H1 (cell line): ENCODE data around the gene CEACAM1. TPM values are rescaled to one million over a fixed set of nuclear protein-coding genes. Genes with fewer than 3 reads are reported as not detected.

Experiments used
- CTCF ChIA-PET: fragments of 300-600 bp; sonication (Branson Sonifier 250); formaldehyde crosslinking; loops from one replicate; lab custom pipeline; 2021; ENCODE audit not compliant: partially characterized antibody; lab: Charles Lee
- POLR2A ChIA-PET: fragments of 300-600 bp; sonication (Branson Sonifier 250); formaldehyde crosslinking; loops from one replicate; lab custom pipeline; 2021; ENCODE audit warnings: inconsistent platforms; ENCODE audit not compliant: partially characterized antibody; lab: Charles Lee
- DNase-seq, 2 experiments: peaks; one replicate each; pipeline versions ENCODE4 v3.0.0 to v3.0.0-alpha.2; 2010 to 2022; ENCODE audit warnings: low spot score in 2 of 2, low read depth in 1 of 2, mixed read lengths in 1 of 2
- FAIRE-seq: peaks from 2 replicates; lab custom pipeline; 2011; peaks lifted over from hg19 to GRCh38; lab: Jason Lieb, UNC
- H2AFZ ChIP-seq: 2 replicates; pipeline ENCODE4 v1.8.1; 2012; ENCODE audit warnings: low read length, inconsistent platforms
- H2AK5ac ChIP-seq: 2 replicates; pipeline ENCODE4 v1.6.1; 2013; ENCODE audit warnings: low read depth, low read length
- H2BK120ac ChIP-seq: replicated peaks from 2 replicates; pipeline ENCODE3; 2013; ENCODE audit warnings: low read depth, low read length, inconsistent platforms
- H2BK12ac ChIP-seq: 2 replicates; pipeline ENCODE4 v1.6.1; 2013; ENCODE audit warnings: low read depth, low read length
- H2BK15ac ChIP-seq: 2 replicates; pipeline ENCODE4 v1.6.1; 2013; ENCODE audit warnings: low read length
- H2BK20ac ChIP-seq: 2 replicates; pipeline ENCODE4 v1.6.1; 2013; ENCODE audit warnings: low read length
- H2BK5ac ChIP-seq: 2 replicates; pipeline ENCODE4 v1.6.1; 2013; ENCODE audit warnings: low read depth, low read length
- H3K14ac ChIP-seq: 2 replicates; pipeline ENCODE4 v1.6.1; 2013; ENCODE audit warnings: inconsistent platforms; ENCODE audit not compliant: insufficient read length
- H3K18ac ChIP-seq: 2 replicates; pipeline ENCODE4 v1.6.1; 2013; ENCODE audit warnings: low read length; ENCODE audit errors: extremely low read depth
- H3K23ac ChIP-seq: 2 replicates; pipeline ENCODE4 v1.6.1; 2013; ENCODE audit warnings: inconsistent platforms; ENCODE audit not compliant: insufficient read length
- H3K23me2 ChIP-seq: 2 replicates; pipeline ENCODE4 v1.6.1; 2013; ENCODE audit warnings: low read depth, low read length
- H3K27ac ChIP-seq: 2 replicates; pipeline ENCODE4 v1.6.1; 2011; ENCODE audit warnings: low read depth, low read length, inconsistent platforms
- H3K27me3 ChIP-seq, 4 experiments: replicated peaks in 1 of 4; 1 replicate in 1 of 4; 2 replicates in 3 of 4; pipeline versions ENCODE4 v1.6.1 to v1.8.1; 2011 to 2013; ENCODE audit warnings: low read length in 3 of 4, mild to moderate bottlenecking in 3 of 4, inconsistent platforms in 2 of 4, mixed read lengths in 2 of 4, moderate library complexity in 1 of 4; ENCODE audit not compliant: control insufficient read depth in 3 of 4, insufficient read depth in 3 of 4; ENCODE audit errors: extremely low read depth in 1 of 4
- H3K36me3 ChIP-seq, 4 experiments: 2 replicates each; pipeline versions ENCODE4 v1.6.1 to v1.8.1; 2011 to 2013; ENCODE audit warnings: mild to moderate bottlenecking in 4 of 4, low read length in 3 of 4, moderate library complexity in 2 of 4, control low read depth in 1 of 4, inconsistent platforms in 1 of 4; ENCODE audit not compliant: insufficient read depth in 4 of 4, control insufficient read depth in 2 of 4
- H3K4ac ChIP-seq: replicated peaks from 2 replicates; pipeline ENCODE3; 2013; ENCODE audit warnings: low read length, low read depth, mixed read lengths, inconsistent platforms; ENCODE audit not compliant: insufficient read length
- H3K4me1 ChIP-seq, 4 experiments: replicated peaks in 1 of 4; 1 replicate in 1 of 4; 2 replicates in 3 of 4; pipeline versions ENCODE4 v1.6.1 to v1.8.1; 2011 to 2013; ENCODE audit warnings: low read length in 3 of 4, inconsistent platforms in 2 of 4, mixed read lengths in 1 of 4; ENCODE audit not compliant: insufficient read depth in 4 of 4, control insufficient read depth in 3 of 4
- H3K4me2 ChIP-seq, 2 experiments: 2 replicates each; pipeline versions ENCODE4 v1.6.1 to v1.8.1; 2011 to 2013; ENCODE audit warnings: low read depth in 2 of 2, low read length in 2 of 2, control low read depth in 1 of 2, inconsistent platforms in 1 of 2, mild to moderate bottlenecking in 1 of 2; ENCODE audit not compliant: insufficient read depth in 1 of 2
- H3K4me3 ChIP-seq, 4 experiments: fragments of 200-600, 300-600 bp in 1 of 4; sonication (generic), shearing (Covaris generic), sonication (Bioruptor Twin) in 1 of 4; 2 replicates each; pipeline versions ENCODE4 v1.5.1 to v1.8.1; 2011 to 2016; ENCODE audit warnings: low read length in 4 of 4, low read depth in 3 of 4, control low read depth in 2 of 4, inconsistent platforms in 2 of 4, mild to moderate bottlenecking in 2 of 4, mixed read lengths in 1 of 4, moderate library complexity in 1 of 4; ENCODE audit not compliant: insufficient read depth in 2 of 4; ENCODE audit errors: extremely low read depth in 1 of 4
- H3K56ac ChIP-seq: replicated peaks from 2 replicates; pipeline ENCODE3; 2013; ENCODE audit warnings: low read depth, mild to moderate bottlenecking, mixed read lengths, low read length, inconsistent platforms; ENCODE audit not compliant: insufficient read length
- H3K79me1 ChIP-seq: 2 replicates; pipeline ENCODE4 v1.6.1; 2013; ENCODE audit warnings: low read depth, low read length, control low read depth
- H3K79me2 ChIP-seq, 2 experiments: 2 replicates each; pipeline versions ENCODE4 v1.6.1 to v1.8.1; 2012 to 2013; ENCODE audit warnings: low read length in 2 of 2, mild to moderate bottlenecking in 2 of 2, inconsistent platforms in 1 of 2; ENCODE audit not compliant: insufficient read depth in 2 of 2, control insufficient read depth in 1 of 2
- H3K9ac ChIP-seq, 4 experiments: replicated peaks in 1 of 4; 1 replicate in 1 of 4; 2 replicates in 3 of 4; pipeline versions ENCODE4 v1.6.1 to v1.8.1; 2011 to 2013; ENCODE audit warnings: low read depth in 3 of 4, low read length in 3 of 4, control low read depth in 2 of 4, mild to moderate bottlenecking in 2 of 4, moderate library complexity in 2 of 4, inconsistent platforms in 1 of 4; ENCODE audit errors: extremely low read depth in 1 of 4
- H3K9me3 ChIP-seq, 2 experiments: 2 replicates each; pipeline versions ENCODE4 v1.6.1 to v1.8.1; 2012 to 2013; ENCODE audit warnings: mild to moderate bottlenecking in 2 of 2, moderate library complexity in 2 of 2, control low read depth in 1 of 2, inconsistent platforms in 1 of 2, low read depth in 1 of 2, low read length in 1 of 2, mixed read lengths in 1 of 2; ENCODE audit not compliant: insufficient read depth in 2 of 2
- H4K20me1 ChIP-seq, 2 experiments: replicated peaks in 1 of 2; 2 replicates each; pipeline versions ENCODE3 to v1.8.1; 2011 to 2013; ENCODE audit warnings: inconsistent platforms in 2 of 2, low read length in 2 of 2, mild to moderate bottlenecking in 1 of 2; ENCODE audit not compliant: insufficient read depth in 2 of 2, control insufficient read depth in 1 of 2
- H4K5ac ChIP-seq: 2 replicates; pipeline ENCODE4 v1.6.1; 2013; ENCODE audit warnings: low read length, low read depth, mixed read lengths, inconsistent platforms; ENCODE audit not compliant: insufficient read length
- H4K8ac ChIP-seq: 2 replicates; pipeline ENCODE4 v1.8.0; 2013; ENCODE audit warnings: mild to moderate bottlenecking, moderate library complexity, low read length, inconsistent platforms; ENCODE audit not compliant: insufficient read depth; ENCODE audit errors: extremely low read depth
- H4K91ac ChIP-seq: replicated peaks from 2 replicates; pipeline ENCODE3; 2013; ENCODE audit warnings: low read length, mixed read lengths, inconsistent platforms; ENCODE audit not compliant: insufficient read length
- ASH2L ChIP-seq: fragments of 200-600, 300-600 bp; sonication (generic); IDR thresholded peaks from one replicate; pipeline ENCODE4 v1.7.1; 2017; ENCODE audit warnings: low read length
- CHD2 ChIP-seq: IDR thresholded peaks from 2 replicates; pipeline ENCODE4 v1.6.1; 2012; ENCODE audit warnings: low read length, improper control_type of control experiment
- JUND ChIP-seq: IDR thresholded peaks from 2 replicates; pipeline ENCODE4 v1.6.1; 2011; ENCODE audit warnings: mild to moderate bottlenecking, improper control_type of control experiment, low read length
- MAX ChIP-seq: IDR thresholded peaks from 2 replicates; pipeline ENCODE4 v1.6.1; 2012; ENCODE audit warnings: inconsistent platforms
- PHF8 ChIP-seq: fragments of 200-600 bp; sonication (generic); conservative IDR thresholded peaks from 2 replicates; pipeline ENCODE4 v1.7.1; 2012; ENCODE audit warnings: low read depth, mild to moderate bottlenecking, inconsistent platforms, low read length, moderate library complexity
- RBBP5 ChIP-seq: IDR thresholded peaks from 2 replicates; pipeline ENCODE4 v1.7.1; 2012; ENCODE audit warnings: low read depth, mild to moderate bottlenecking, inconsistent platforms, low read length, moderate library complexity, borderline replicate concordance
- RNF2 ChIP-seq: fragments of 200-900, 300-1000 bp; sonication (generic); IDR thresholded peaks from 2 replicates; pipeline ENCODE4 v1.7.1; 2016; ENCODE audit warnings: borderline replicate concordance, low read depth, mild to moderate bottlenecking, antibody characterized with exemption, low read length; ENCODE audit not compliant: poor library complexity, severe bottlenecking; ENCODE audit errors: missing control alignments
- WGBS, 2 experiments: shearing (Covaris generic) in 1 of 2; methylation state at CpG; one replicate each; pipeline versions ENCODE4 v1.1.6 to v1.1.7; 2013 to 2015; ENCODE audit warnings: low lambda C conversion rate in 2 of 2, mixed read lengths in 2 of 2, inconsistent platforms in 1 of 2, low coverage in 1 of 2, missing lambda C conversion rate in 1 of 2; ENCODE audit not compliant: insufficient replicate concordance in 2 of 2, insufficient coverage in 1 of 2, insufficient read length in 1 of 2; ENCODE audit errors: extremely low coverage in 1 of 2, missing lambda C conversion rate in 1 of 2; 5-methylcytosine and 5-hydroxymethylcytosine counted together
- polyA plus RNA-seq, 7 experiments: library from polyadenylated mRNA; depleted of rRNA in 3 of 7; stranded (reverse) in 5 of 7; unstranded in 2 of 7; fragments of >200 nt in 5 of 7; fragments of 200-250 nt in 2 of 7; gene quantifications; 1 replicate in 5 of 7; 2 replicates in 1 of 7; 4 replicates in 1 of 7; pipeline versions ENCODE4 v1.2.1 to v1.2.3, GENCODE V29; 2011 to 2013; ENCODE audit warnings: missing spikeins in 2 of 7, mixed read lengths in 2 of 7
- total RNA-seq: library from RNA; stranded (reverse); fragmentation: NEBNext Ultra II Directional; extraction: Animal tissue kit (Norgen Biotek cat#: 25700); gene quantifications from 2 replicates; pipeline ENCODE4 v1.2.1, GENCODE V29; 2021

Gene CEACAM1
- total and polyA plus RNA-seq, 2 of the 8 experiments (the other 6 are each of a cell fraction or from before 2014, with no cell fraction given) = 1.8 to 3.6 TPM

GRCh38 chr19:42488783-42489521 is 39.3 kb downstream of the CEACAM1 start:
- H3K79me2 ChIP-seq = no peaks in the 10 kb centered on the region
- FAIRE-seq = peak; percentile 13

More at GRCh38 chr19:42488783-42489521, 39.3 kb downstream of the CEACAM1 start:
- Histone ChIP-seq H2BK5ac (no peak overlapping the region), H3K9me3 (no peaks in the 10 kb centered on the region), H4K91ac (no peak overlapping the region), H4K8ac (no peak overlapping the region), H3K23ac (no peak overlapping the region), H3K4me2 (no peak overlapping the region; a peak in 1 of 4 replicates), H3K27me3 (no peaks in the 10 kb centered on the region), H2AFZ (no peak overlapping the region), H3K56ac (no peak overlapping the region), H3K9ac (no peak overlapping the region), H3K4ac (no peak overlapping the region), H2BK120ac (no peak overlapping the region), H3K18ac (no peak overlapping the region), H2BK15ac (no peak overlapping the region), H2BK20ac (no peak overlapping the region), H3K14ac (no peak overlapping the region), H3K4me3 (no peak overlapping the region), H2BK12ac (peak overlapping the region; percentile 75; the same call in 1 of the 2 replicates), H3K36me3 (no peaks in the 10 kb centered on the region), H3K4me1 (peaks cover 0 to 4% (median 1%) of the 10 kb centered on the region in 4 experiments; a peak in 3 of 7 replicates), H3K23me2 (no peaks in the 10 kb centered on the region), H4K20me1 (no peaks in the 10 kb centered on the region), H3K79me1 (no peaks in the 10 kb centered on the region), H2AK5ac (no peak overlapping the region), H4K5ac (no peak overlapping the region), H3K27ac (no peak overlapping the region)
- POLR2A ChIA-PET = no interaction called here
- 93% methylated on average over 6 of the region's 6 CpGs; no CpG with 5 or more reads in 1 of the 2 experiments for WGBS, 2 experiments
- TF ChIP-seq RNF2 (no peak), MAX (no peak), JUND (no peak), CHD2 (no peak), ASH2L (no peak), PHF8 (no peak), RBBP5 (no peak)
- CTCF ChIA-PET = interaction anchor here (1.1 to 5.3 kb wide), 5 partner anchors 9 to 75 kb away, joined by 3 to 23 read pairs (median 4); partner anchors contain the start of gene CEACAM1
- DNase-seq = no peak
